Measurements from ENCODE around the gene WIPF3. TPM values are rescaled to one million over a fixed set of nuclear protein-coding genes. Genes with fewer than 3 reads are reported as not detected.

The WIPF3 gene
- total RNA-seq, 1 experiment from 2014 or later, result not detected

DNA sequence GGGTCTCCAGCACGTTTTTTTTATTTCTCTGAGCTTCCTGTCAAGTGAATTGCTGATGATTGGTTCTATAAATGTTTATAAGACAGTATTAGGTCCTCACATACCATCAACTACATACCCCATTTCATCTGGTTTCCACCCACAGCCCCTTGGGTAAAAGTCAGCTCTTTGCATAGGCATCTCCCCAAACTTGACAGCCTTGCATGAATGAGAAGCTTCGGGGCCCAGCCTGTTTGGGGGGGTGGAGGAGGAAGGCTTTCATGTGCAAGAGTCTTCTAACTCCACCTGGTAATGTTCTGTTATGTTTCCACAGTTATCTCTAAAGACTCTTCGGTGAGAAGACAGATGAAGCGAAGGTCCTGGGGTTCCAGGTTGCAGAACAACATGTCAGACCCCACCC, 107.9 kb downstream of the WIPF3 start:
- H3K9me3 Mint-ChIP-seq (ENCODE audit: unreplicated experiment), result no peaks in the 10 kb centered on the region
- CTCF ChIA-PET, result no interaction called here
- H3K4me3 Mint-ChIP-seq (ENCODE audit: unreplicated experiment), result no peak overlapping the region
- DNase-seq (ENCODE audit: unreplicated experiment), result no peak
- H3K27me3 Mint-ChIP-seq (ENCODE audit: insufficient read depth, unreplicated experiment), result peaks cover 58% of the 10 kb centered on the region
- no peaks in the 10 kb centered on the region for H3K36me3 Mint-ChIP-seq (ENCODE audit: insufficient read depth, unreplicated experiment)
- no TSS peak for BruUV-seq (replicated peaks)
- H3K4me1 Mint-ChIP-seq (ENCODE audit: insufficient read depth, unreplicated experiment), result peaks cover 2% of the 10 kb centered on the region
- intact Hi-C loops (cut with micrococcal nuclease), result no loop called here
- TF ChIP-seq, protein P1, sequence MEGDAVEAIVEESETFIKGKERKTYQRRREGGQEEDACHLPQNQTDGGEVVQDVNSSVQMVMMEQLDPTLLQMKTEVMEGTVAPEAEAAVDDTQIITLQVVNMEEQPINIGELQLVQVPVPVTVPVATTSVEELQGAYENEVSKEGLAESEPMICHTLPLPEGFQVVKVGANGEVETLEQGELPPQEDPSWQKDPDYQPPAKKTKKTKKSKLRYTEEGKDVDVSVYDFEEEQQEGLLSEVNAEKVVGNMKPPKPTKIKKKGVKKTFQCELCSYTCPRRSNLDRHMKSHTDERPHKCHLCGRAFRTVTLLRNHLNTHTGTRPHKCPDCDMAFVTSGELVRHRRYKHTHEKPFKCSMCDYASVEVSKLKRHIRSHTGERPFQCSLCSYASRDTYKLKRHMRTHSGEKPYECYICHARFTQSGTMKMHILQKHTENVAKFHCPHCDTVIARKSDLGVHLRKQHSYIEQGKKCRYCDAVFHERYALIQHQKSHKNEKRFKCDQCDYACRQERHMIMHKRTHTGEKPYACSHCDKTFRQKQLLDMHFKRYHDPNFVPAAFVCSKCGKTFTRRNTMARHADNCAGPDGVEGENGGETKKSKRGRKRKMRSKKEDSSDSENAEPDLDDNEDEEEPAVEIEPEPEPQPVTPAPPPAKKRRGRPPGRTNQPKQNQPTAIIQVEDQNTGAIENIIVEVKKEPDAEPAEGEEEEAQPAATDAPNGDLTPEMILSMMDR (IDR thresholded peaks at IDR 0.05; ENCODE audit: unreplicated experiment), result no peak
- POLR2A ChIA-PET, result no interaction called here
- no peak overlapping the region for H3K27ac Mint-ChIP-seq (ENCODE audit: low read depth, unreplicated experiment)

DNA sequence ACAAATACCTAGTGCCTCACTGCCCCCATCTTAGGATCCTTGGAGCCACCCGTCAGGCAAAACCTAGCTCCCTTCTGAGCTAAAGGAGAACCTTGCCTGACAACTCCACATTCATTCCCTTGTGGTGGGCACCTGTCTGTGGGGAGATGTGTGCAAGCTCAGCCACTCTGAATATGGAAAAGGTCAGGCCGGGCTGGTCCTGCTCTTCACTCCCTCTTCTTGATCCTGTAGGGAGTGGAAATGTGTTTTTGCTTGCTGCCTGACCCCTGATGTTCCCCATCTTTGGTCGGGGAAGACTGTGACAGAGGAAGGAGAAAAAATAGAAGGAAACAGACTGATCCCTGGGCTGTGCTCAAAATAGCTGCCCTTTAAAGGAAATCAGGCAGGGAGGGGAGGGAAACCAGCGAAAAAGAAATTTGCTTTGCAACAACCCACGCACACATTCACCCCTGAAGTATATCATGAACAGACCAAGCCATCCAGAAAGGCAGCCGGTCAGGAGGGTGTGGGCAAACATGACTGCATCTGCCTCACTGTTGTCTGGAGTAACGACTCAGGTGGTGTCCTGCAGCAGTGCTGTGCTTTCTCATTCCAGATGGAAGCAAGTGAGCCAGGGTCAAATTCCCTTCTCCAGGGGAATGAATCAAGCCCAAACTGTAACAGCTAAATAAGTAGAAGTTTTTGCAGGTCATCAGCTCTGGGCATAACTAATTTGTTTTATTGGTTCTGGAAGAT, 109.3 kb downstream of the WIPF3 start:
- TF ChIP-seq, protein P1 (IDR thresholded peaks at IDR 0.05; ENCODE audit: unreplicated experiment), result no peak
- no peak for DNase-seq (ENCODE audit: unreplicated experiment)
- CTCF ChIA-PET, result interaction anchor here (0.6 to 1.3 kb wide), 3 partner anchors 12 to 280 kb away, joined by 3 to 5 read pairs (median 4); no protein-coding TSS in a partner anchor
- no TSS peak for BruUV-seq (replicated peaks)
- Mint-ChIP-seq H3K27ac (ENCODE audit: low read depth, unreplicated experiment) (no peak overlapping the region), H3K4me3 (ENCODE audit: unreplicated experiment) (no peak overlapping the region), H3K27me3 (ENCODE audit: insufficient read depth, unreplicated experiment) (peaks cover 53% of the 10 kb centered on the region), H3K9me3 (ENCODE audit: unreplicated experiment) (no peaks in the 10 kb centered on the region), H3K4me1 (ENCODE audit: insufficient read depth, unreplicated experiment) (peaks cover 3% of the 10 kb centered on the region), H3K36me3 (ENCODE audit: insufficient read depth, unreplicated experiment) (no peaks in the 10 kb centered on the region)
- intact Hi-C loops (cut with micrococcal nuclease), result no loop called here
- POLR2A ChIA-PET, result no interaction called here

DNA sequence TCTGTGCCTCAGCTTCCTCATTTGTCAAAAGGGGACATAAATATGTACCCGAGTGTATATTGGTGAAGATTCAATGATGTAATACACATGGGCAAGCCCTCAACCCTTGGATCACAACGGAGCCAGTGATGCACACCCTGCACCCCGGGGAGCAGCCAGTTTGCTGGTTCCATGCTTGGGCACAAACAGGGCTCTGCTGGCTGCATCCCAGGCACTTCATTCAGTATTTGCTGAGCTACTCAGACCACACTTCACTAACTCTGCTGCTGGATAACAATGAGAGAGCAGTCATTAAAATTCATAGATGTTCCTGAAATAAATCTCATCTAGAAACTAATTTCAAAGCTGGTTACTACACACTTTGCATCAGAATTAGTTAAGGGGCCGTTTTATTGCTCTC, 111.3 kb downstream of the WIPF3 start:
- DNase-seq (ENCODE audit: unreplicated experiment), result no peak
- Mint-ChIP-seq H3K4me1 (ENCODE audit: insufficient read depth, unreplicated experiment) (peaks cover 3% of the 10 kb centered on the region), H3K9me3 (ENCODE audit: unreplicated experiment) (no peaks in the 10 kb centered on the region), H3K4me3 (ENCODE audit: unreplicated experiment) (no peak overlapping the region), H3K36me3 (ENCODE audit: insufficient read depth, unreplicated experiment) (no peaks in the 10 kb centered on the region), H3K27ac (ENCODE audit: low read depth, unreplicated experiment) (no peak overlapping the region), H3K27me3 (ENCODE audit: insufficient read depth, unreplicated experiment) (peaks cover 43% of the 10 kb centered on the region)
- ChIA-PET CTCF (interaction anchor here (0.6 to 1.3 kb wide), 5 partner anchors 39 to 1431 kb away, joined by 3 to 5 read pairs (median 3); no protein-coding TSS in a partner anchor), POLR2A (no interaction called here)
- TF ChIP-seq, protein P1 (IDR thresholded peaks at IDR 0.05; ENCODE audit: unreplicated experiment), result no peak
- intact Hi-C loops (cut with micrococcal nuclease), result no loop called here
- BruUV-seq (replicated peaks), result no TSS peak

DNA sequence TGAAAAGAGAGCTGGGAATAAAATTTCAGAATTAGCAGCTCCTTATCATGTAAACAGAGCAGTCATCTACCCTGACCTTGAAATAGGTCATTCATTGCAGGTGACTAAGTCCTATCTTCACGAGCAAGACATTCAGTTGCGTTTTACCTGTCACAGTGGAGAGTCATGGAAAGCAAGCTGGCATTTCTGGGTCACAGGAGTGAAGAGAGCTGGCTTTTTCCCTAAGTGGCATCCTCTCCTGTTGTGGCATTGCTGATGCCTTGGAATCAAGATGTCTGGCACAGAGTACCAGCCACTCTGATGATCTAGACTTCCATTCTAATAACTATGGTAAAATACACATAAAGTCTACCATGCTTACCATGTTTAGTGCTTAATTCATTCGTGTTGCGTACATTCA, 112.5 kb downstream of the WIPF3 start:
- CTCF ChIA-PET, result interaction anchor here (0.7 to 4.7 kb wide), 3 partner anchors 11 to 283 kb away, joined by 3 to 53 read pairs (median 5); no protein-coding TSS in a partner anchor
- POLR2A ChIA-PET, result no interaction called here

More for the DNA sequence above, 112.5 kb downstream of the WIPF3 start:
- BruUV-seq (replicated peaks), result no TSS peak
- Mint-ChIP-seq H3K4me3 (ENCODE audit: unreplicated experiment) (no peak overlapping the region), H3K27me3 (ENCODE audit: insufficient read depth, unreplicated experiment) (peaks cover 43% of the 10 kb centered on the region), H3K4me1 (ENCODE audit: insufficient read depth, unreplicated experiment) (peaks cover 3% of the 10 kb centered on the region), H3K9me3 (ENCODE audit: unreplicated experiment) (no peaks in the 10 kb centered on the region), H3K27ac (ENCODE audit: low read depth, unreplicated experiment) (no peak overlapping the region), H3K36me3 (ENCODE audit: insufficient read depth, unreplicated experiment) (no peaks in the 10 kb centered on the region)
- intact Hi-C loops (cut with micrococcal nuclease), result no loop called here
- TF ChIP-seq, protein P1 (IDR thresholded peaks at IDR 0.05; ENCODE audit: unreplicated experiment), result no peak
- no peak for DNase-seq (ENCODE audit: unreplicated experiment)

All from MCF 10A (cell line).